Lower leg skin (tissue), 3 donors: ENCODE results near the gene SLIT3.

Experiments
- CTCF ChIP-seq, 3 donors: fragments of 450-650 bp; IDR thresholded peaks; one replicate each; pipeline ENCODE4 v1.5.1; 2016; ENCODE audit warnings: antibody characterized with exemption in 3 of 3, mild to moderate bottlenecking in 3 of 3, moderate library complexity in 2 of 3
- POLR2A ChIP-seq, 2 donors: fragments of 450-650 bp; IDR thresholded peaks; one replicate each; pipeline ENCODE4 v1.6.1; 2016 to 2017; ENCODE audit warnings: antibody characterized with exemption in 2 of 2, mild to moderate bottlenecking in 1 of 2, moderate library complexity in 1 of 2

GRCh38 chr5:168995024-168995423 lies 305.9 kb downstream of the SLIT3 start:
- TF ChIP-seq CTCF (IDR thresholded peaks at IDR 0.05) (no peak), POLR2A (IDR thresholded peaks at IDR 0.05) (no peak)
